T-helper 9 cell (primary cell): Measurements from ENCODE around the gene IGF1R.

ENCODE experiments used
- DNase-seq: peaks from one replicate; pipeline ENCODE4 v3.0.0-alpha.2; 2020

The IGF1R gene

GRCh38 chr15:98778960-98779359 is 130.6 kb downstream of the IGF1R start:
- DNase-seq: no peak

GRCh38 chr15:98779463-98780071 is 131.2 kb downstream of the IGF1R start:
- peak; percentile 69 for DNase-seq

GRCh38 chr15:98781838-98782237 is 133.5 kb downstream of the IGF1R start:
- DNase-seq: no peak

GRCh38 chr15:98782801-98783200 is 134.5 kb downstream of the IGF1R start:
- no peak for DNase-seq

GRCh38 chr15:98785431-98785806 is 137.1 kb downstream of the IGF1R start:
- no peak for DNase-seq

DNA sequence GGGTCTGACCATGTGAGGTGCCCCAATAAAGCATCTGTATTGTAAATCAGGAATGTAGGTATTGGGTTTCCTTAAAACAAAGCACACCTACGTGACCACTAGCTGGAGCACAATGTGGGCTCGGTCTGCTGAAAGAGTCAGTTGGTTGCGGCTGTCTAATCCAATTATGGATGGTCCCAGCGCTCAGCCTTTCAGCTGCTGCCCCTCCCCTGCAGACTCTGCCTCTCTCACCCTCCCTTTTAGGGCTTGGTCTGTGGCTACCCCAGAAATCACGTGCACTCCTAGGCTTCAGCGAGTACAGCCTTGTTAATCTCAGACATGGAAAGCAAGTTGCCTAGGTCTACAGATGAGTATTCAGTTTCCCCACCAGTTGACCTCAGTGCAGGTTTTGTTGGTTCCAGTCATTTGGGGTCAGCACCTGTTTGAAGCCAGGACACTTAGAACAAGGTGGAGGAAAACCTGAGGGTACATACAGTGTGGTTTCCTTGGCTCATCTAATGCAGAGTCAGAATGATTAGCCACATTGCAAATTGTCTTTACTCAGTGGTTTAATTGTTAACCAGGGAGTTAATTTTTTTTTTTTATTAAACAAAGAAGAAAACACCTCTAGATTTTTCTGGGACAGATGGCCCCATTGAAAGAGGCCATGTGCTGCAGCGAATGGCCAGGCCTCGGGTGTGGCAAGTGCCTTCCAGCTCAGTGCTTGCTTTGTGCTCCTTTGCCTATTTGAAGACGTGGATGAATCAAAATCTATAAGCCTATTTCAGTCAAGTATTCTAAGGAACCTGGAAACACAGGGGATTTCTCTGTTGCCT is 137.7 kb downstream of the IGF1R start:
- DNase-seq: no peak

DNA sequence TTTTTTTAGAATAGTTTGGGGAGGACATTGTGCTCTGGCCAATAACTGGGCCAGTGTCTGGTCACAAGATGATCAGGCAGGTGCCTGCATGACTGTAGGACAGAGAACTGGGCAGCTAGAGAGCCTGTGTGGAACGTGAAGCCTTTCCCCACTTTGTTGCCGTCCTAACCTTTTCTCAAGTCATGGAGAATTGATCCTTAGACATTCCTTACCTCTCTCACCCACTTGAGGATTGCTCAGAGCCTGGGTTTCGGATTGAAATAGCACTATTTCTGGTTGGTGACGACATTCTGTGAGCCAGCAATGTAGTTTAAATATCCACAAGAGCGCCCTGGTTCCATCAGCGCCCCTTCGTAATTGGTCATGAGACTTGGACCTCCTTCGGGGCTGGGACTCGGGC is 138.4 kb downstream of the IGF1R start:
- no peak for DNase-seq

DNA sequence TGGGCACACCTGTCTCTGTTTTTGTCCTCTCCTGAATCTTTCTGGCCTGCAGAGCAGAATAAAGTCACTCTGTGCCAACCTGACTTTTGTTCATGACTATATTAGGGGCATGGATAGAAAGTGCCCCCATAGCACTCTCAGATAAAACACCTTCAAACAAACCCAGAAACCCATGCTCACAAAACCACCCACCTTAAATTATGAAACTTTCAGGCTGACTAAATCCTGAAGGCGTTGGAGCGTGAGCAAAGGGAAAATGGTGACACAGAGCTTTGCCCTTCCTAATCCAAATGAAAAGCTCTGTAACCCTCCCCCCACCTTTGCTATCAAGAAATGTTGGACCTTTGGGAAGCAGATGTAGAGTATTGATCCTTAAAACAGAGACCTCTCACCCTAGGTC is 138.9 kb downstream of the IGF1R start:
- DNase-seq: no peak

DNA sequence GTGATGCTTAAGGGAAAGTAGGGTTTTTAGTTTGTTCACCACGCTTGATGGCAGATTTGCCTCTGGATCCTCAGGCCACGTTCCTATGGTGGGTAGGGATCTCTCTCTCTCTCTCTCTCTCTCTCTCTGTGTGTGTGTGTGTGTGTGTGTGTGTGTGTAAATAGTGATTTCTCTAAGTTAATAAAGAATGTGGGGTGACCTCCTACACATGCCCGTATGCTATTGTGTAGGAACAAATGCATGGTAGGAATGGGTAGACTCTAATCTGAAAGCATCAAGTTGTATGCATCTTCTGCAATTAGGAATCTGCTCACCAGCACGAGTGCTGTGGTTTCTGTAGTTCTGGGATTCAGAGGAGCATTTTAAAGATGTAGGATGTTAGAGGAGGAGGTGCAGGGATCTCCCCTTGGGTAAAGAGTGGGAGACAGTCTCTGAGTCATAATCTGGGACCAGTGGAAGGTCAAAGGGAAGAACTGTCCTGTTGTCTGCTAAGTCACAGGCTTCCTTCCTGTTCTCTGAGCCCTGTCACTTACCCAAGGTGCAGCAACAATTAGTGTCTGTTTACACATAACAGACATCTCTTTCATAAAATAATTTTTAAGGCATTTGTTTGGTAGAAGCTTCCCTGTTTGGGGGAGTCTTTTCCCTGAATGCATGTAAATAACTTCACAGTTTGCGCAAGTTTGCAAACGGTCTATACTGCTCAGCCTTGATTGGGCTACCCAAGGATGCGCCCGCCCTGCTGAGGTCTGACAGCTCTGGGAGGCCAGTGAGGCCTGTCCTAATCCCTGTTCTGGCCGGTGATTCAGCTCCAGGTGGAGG is 139.8 kb downstream of the IGF1R start:
- DNase-seq: no peak

- DNase-seq: no peak
Observed at GRCh38 chr15:98789020-98789419, 140.7 kb downstream of the IGF1R start.

DNA sequence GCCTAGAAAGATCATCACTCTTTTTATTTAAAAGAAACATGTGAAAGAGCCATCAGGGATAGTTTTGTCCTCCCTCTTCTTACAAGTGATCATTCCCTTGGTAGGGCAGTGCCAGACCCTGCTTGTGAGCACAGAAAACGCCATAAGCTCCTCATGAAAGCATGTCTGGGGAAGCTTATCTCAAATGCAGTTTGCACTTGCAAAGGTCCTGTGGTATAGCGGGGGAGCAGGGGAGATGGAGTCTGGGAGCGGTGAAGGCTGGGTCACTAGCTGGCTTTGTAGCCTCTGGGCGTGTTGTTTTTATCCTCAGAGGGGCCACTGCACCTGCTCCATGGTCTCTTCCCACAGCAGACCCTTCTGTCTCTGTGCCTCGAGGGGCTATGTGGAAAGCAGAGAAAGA is 141.9 kb downstream of the IGF1R start:
- DNase-seq: no peak

GRCh38 chr15:98791046-98791701 is 142.8 kb downstream of the IGF1R start:
- DNase-seq: no peak

DNA sequence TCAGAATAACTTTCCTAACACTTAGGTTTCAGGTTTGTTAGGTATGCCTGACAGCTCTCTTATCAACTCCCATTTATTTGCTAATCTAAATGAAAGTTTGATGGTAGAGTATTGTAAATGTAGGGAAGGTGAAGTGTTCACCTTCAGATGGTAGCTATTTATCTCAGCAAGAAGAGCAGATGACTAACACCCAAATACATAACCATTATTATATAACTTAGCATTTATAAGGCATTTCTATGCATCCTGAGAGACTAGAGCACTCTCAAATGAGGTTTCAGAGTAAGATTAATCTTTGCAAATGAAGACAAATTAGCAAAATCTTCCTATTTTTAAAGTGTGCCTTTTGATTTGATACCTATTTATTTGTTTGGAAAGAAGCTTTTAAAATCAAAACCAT is 143.8 kb downstream of the IGF1R start:
- DNase-seq: no peak

DNA sequence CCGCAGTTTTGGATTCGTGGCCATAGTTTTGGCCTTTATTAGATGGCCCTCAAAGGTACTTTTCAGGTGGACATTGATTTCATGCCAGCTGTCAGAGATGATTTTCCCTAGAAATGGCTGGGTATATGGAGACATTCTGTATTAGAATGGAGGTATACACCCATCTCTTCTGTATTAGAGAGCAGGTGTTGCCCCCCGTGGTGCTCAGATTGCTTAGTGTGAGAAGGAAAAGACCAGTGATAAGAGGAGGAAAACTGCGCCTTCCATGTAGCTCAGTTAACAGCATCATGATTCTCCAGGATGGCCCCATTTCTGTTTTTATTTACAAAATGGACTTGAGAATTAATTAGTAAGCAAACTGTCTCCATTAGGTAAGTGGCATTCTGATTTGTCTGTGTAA is 145.9 kb downstream of the IGF1R start:
- no peak for DNase-seq

DNA sequence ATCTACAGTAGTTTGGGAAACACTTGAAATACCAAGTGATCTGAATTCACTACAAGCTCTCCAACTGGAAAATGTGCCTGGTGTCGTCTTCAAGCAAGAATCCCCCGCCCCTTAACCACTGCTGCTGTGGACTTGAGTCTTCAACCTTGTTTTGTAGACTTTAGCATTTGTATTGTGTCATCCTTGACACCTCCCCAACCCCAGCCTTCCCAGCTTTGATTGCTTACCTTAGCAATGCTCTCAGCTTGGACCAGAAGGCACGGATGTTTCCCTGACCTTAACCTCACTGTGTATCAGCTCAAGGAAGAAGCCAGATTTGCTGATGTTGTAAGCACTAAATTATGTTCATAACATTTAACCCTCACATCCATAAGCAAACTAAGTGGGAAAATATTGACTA is 146.4 kb downstream of the IGF1R start:
- no peak for DNase-seq

DNA sequence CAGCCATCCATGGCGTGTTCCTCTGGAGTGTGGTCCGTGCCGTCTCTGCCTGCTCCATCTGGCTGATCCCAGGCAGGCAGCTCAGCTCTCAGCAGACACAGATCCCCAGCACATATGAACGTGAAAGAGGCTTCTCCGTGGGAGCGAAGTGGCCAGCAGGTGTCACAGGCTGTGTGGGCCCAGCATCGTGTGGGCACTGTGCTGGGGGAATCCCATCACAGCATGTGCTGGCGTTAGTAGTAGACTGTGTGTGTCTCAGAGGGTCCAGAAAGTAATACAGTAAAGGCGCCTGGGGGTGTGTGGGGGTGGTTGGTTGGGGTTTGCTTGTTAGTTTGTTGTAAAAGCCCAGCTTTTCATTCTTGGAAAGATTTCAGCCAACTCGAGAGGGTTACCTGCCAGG is 147.6 kb downstream of the IGF1R start:
- DNase-seq: no peak

DNA sequence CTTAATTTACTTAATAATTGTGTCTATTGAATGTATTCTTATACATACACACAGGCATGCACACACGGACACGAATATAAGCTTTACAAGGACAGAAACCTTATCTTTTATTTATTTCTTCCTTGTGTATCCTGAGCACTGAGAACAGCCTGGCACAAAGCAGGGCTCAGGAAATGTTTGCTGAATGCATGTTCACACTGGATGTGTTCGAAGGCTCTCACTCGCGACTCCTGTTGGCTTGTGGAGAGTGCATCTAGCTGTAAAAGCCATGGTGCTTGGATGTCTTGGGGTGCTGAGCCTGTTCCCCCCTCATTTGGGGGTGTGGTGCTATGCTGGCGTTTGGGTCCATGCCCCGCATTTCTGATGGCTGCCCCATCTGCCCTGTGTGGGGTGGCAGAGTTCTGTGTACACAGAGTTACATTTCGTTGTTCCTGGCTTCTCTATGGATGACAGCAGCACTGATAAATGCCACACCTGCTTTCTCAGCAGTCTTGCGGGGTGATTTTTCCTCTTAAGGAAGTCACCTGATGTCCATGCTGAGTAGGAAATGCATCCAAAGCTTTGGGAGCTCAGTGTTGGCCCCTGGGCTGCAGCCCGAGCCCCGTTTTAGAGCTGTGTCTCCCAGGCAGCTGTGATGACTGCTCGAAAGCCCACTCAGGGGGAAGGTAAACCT is 148.5 kb downstream of the IGF1R start:
- DNase-seq: no peak

GRCh38 chr15:98798375-98798893 is 150.1 kb downstream of the IGF1R start:
- DNase-seq: no peak

DNA sequence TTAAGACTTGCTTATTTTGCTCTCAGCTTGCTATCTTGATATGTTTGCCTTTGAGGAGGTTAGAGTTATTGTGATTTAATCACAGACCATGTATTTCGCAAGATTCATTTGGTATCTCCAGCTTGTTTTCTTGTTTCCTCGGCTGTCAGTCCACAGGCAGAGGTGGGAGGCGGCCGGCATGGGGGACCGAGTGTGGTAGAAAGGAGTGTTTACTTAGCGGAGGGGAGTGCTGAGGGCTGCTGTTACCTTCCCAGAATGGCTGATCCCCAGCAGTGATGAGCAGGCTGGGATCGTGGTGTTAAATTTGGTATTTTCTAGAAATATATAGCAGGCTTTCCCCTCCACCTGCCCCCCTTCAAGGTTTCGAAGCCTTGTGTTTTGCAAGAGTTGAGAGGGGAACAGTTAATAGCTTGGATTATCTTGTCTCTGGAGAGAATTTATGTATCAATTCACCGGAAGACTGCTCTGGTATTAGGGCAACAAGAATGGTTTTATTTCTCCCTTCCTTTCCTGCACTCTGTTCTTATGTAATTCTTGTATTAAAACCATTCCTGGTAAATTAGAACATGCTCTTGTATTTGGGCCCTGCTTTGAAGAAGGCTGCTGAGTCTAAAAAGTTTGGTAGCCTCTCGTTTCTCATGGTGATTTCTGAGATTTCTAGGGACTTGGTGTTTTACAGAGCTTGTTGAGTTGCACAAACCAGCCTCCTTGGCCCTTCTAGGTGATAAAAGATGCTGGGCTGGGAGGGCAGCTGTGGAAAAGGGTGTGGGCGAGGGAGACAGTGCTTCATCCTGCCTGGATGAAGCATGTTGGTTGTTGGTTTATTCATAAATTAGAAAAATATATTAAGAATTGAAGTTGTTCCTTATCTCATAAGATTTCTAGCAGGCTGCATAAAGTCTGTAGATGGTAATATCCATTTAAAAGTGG is 151.4 kb downstream of the IGF1R start:
- no peak for DNase-seq

- no peak for DNase-seq
Observed at GRCh38 chr15:98800437-98801233, 152.3 kb downstream of the IGF1R start.

GRCh38 chr15:98801234-98801561 is 152.9 kb downstream of the IGF1R start:
- no peak for DNase-seq
